HUDEP-2 (cell line): ENCODE results near the gene KLHL11.
A peak's percentile ranks its signal among the peaks of the same experiment; 100 is the strongest.
"Not testable (repeated sequence)": the region's sequence is repeated elsewhere in the genome, so short reads cannot be mapped to it uniquely, and the experiment has no call there.

Experiments used
- DNase-seq, 76 experiments: peaks; one replicate each; lab custom pipeline; 2025; ENCODE audit not compliant: unreplicated experiment in 76 of 76; lab: John Stamatoyannopoulos, UW

KLHL11 gene

GRCh38 chr17:41888332-41888965 lies 23.2 kb upstream of the KLHL11 start:
- no peak for DNase-seq

GRCh38 chr17:41885733-41886132 lies 20.5 kb upstream of the KLHL11 start:
- DNase-seq, result no peak

- DNase-seq, result no peak
Measured at GRCh38 chr17:41882756-41883155, 17.5 kb upstream of the KLHL11 start.

DNA sequence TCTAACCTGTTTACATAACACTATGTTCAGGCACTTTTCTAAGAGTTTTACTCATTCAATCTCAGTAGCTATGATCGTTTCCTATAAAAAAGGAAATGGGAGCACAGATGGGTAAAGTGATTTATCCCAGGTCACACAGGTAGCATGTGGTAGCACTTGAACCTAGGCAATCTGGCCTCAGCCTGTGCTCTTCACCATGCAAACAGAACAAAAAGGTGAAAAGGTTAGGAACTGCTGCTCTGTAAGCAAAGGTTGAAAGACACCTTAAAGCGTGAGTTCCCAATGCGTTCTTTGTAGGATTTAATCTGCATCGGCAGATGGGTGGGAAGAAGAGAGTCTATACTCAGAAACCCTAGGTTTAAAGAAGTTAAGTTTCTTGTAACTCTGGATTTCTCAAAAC lies 14.9 kb upstream of the KLHL11 start:
- no peak for DNase-seq

- DNase-seq, result not testable (repeated sequence)
Measured at GRCh38 chr17:41874293-41874670, 9.1 kb upstream of the KLHL11 start.

DNA sequence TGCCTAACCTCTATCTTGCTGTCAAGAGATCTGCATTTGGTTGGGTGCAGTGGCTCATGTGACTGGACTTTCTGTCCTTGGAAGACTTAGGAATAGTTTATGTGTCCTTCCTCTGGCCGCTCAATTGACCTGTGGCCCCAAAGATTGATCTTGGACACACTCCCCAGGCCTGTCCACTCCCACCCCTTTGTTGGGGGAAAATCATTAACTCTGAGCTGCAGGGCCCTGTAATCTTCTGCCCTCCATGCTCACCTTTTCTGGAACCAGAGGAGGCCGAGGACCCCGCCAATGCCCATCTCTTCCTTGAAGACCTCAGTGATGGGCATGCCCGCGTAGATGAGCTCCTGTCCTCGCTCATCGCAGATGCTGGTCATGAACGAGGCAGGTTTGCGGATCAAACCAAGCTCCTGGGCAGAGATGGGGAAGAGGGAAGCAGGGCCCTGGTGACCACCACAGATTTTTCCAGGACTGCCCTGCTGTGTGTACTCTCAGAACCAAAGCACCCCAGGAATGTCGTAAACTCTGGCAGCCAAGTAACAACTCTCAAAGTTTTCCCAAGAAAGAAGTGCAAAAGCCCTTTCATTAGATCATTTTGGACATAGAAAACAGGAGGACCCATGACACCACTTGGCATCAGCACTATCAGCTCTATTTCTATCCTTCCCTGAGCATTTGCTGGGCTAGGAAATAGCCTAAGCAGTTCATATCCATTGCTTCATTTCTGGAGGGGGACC lies 8.5 kb upstream of the KLHL11 start:
- no peak for DNase-seq

DNA sequence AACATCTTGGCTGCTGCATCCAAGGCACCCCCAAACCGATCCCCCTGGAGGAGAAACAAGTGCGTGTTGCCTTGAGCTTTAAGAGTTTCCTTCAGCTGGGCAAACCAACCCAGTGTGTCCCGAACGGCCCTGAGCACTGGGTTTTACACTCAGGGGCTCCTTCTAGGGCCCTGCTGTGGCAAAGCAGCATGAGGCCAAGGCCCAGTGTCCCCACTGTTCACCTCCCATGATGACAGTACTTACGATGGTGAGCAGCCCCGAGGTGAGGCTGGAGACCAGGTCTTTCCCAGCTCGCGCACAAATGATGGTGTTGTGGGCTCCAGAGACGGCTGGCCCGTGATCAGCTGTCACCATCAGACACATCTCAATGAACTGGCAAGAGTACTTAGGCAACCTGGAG lies 6.6 kb upstream of the KLHL11 start:
- DNase-seq, result no peak

GRCh38 chr17:41870627-41871026 lies 5.4 kb upstream of the KLHL11 start:
- no peak for DNase-seq

GRCh38 chr17:41870097-41870496 lies 4.9 kb upstream of the KLHL11 start:
- no peak for DNase-seq

DNA sequence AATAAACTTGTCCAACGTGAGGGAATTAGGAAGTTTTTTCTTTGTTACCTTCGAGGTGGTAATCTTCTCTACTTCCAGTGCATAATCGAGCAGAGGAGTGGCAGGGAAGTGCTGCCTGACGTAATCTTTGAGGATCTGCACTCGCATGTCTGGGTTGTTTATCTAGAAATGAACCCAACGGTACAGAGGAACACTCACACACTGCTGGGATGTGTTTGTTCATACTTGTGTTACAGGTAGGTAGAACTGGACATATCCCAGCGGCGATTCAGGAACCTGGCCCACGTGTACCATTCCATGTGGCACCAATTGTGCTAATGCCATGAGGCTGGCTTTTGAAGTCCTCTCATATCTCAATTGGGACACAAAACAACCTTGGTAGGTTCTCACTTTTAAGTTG lies 4.2 kb upstream of the KLHL11 start:
- DNase-seq, result peak in 1 of 76 experiments; percentile 8

DNA sequence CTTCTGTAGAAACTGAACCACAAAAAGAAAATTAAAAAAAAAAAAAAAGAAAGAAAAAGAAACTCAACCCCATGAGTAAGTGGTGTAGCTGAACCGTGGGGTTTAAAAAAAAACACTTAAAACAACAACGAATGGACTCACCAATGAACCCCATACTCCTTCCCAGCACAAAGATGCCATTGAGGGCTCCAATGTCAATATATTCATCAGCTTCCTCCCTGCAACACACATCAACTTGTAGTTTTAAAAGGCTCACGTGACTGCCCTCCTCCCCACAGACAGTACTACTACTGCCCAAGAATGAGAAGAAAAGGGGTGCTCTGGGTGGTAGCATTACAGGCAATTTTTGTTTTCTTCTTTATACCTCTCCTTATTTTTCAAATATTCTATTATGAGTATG lies 3.3 kb upstream of the KLHL11 start:
- DNase-seq, result no peak

DNA sequence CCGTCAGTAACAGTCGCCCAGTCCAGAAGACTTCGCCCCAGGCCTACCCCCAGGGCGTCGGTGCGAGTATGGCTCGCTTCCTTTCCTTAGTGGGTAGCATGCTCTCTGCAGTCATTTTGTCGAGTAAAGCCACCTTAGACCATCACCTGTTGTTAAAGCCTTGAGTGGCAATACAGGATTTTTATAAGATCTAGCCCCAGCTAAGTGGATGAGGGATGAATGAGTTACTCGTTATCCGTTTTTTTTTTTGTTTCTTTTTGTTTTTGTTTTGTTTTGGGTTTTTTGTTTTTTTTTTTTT lies 322 bp upstream of the KLHL11 start:
- peak in 1 of 76 experiments; percentile 27 for DNase-seq

DNA sequence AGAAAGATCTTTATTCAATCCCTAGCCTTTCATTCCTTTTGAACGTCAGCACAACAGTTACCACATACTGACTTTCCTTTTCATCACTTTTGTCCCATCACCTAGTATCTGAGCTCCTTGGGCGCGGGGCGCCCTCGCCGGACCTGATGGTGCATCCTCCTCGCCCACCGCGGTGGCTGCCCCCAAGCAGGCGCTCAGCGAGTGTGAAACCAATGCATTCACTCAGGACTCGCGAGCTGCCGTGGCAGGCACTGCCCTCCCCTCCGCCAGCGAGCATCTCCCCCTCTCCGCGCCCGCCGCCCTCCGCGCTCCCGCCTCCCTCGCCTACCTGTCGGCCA lies 756 bp downstream of the KLHL11 start:
- DNase-seq, result peak in 1 of 76 experiments; percentile 27

DNA sequence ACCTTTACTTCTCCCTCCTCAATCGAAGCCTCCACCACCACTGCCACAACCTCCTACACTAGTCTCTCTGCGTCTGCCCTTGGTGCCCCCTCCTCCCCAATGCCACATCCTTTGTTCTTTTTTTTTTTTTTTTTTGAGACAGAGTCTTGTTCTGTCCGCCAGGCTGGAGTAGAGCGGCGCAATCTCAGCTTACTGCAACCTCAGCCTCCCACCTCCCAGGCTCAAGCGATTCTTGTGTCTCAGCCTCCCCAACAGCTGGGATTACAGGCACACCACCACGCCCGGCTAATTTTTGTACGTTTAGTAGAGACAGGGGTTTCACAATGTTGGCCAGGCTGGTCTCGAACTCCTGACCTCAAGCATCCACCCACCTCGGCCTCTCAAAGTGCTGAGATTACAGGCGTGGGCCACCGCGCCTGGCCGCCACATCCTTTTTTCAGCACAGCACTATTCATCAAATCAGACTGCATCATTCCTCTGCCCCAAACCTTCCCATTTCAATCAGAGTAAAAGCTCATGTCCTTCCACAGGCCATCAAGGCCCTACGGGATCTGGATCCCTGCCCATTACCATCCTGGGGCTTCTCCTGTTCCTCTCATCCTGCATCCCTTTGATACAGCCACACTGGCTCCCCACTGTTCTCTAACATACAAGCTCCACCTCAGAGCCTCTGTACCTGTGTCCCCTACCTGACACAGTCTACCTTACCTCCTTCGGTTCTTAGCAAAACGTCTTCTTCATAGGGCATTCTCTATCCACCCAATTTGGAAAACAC lies 2.0 kb downstream of the KLHL11 start:
- no peak for DNase-seq

DNA sequence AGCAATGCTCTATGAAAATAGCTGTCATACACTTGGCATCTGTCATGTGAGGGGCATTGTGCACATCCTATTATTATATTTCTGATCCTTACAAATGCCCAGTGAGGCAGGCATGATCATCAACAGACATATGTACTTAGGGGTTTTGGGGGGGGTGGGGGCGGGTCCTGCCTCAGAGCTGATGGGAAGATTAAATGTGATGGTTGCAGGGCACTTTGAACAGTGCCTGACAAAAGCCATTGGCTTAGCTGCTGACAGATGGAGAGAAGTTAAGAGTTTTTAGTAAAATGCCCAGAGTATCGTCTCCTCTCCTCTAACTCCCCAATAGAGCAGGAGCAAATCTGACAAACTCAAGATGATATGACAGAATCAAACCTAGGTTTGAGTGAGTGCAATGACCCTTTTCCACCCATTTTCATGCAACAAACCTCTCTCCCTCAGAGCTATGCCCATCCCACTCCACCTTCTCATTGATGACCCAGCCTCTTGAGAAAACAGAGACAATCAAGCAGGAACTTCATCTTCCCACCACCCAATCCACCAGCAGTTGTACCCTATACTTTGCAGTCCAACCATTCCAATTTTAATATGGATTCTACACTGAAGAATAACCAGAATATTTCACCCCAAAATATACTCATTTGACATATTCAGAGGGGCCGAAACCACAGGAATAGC lies 4.8 kb downstream of the KLHL11 start:
- no peak for DNase-seq

DNA sequence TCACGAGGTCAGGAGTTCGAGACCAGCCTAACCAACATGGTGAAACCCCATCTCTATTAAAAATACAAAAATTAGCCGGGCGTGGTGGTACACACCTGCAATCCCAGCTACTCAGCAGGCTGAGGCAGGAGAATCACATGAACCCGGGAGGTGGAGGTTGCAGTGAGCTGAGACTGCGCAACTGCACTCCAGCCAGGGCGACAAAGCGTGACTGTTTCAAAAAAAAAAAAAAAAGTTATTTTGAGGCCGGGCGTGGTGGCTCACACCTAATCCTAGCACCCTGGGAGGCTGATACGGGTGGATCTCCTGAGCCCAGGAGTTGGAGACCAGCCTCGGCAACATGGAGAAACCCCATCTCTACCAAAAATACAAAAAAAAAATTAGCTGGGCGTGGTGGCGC lies 13.8 kb downstream of the KLHL11 start:
- not testable (repeated sequence) for DNase-seq

- no peak for DNase-seq
Measured at GRCh38 chr17:41849251-41849990, 15.8 kb downstream of the KLHL11 start.

GRCh38 chr17:41848788-41849187 lies 16.4 kb downstream of the KLHL11 start:
- DNase-seq, result no peak

- no peak for DNase-seq
Measured at GRCh38 chr17:41844971-41845370, 20.3 kb downstream of the KLHL11 start.

- DNase-seq, result not testable (repeated sequence)
Measured at GRCh38 chr17:41840781-41841180, 24.4 kb downstream of the KLHL11 start.

DNA sequence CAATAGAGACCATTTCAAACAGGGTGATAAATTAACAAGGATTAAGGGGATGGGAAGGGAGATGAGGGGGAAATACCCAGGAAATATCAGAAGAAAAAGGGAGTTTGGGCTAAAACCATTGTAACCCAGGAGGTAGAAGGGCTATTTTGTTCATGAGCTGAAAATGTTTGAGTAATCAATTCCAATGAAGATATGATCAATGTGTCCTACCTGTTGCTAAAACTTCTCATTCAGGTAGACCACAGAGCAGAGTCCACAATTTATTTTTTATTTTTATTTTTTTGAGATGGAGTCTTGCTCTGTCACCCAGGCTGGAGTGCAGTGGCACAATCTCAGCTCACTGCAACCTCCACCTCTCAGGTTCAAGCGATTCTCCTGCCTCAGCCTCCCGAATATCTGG lies 25.8 kb downstream of the KLHL11 start:
- DNase-seq, result not testable (repeated sequence)
